ENCODE results near the gene PRDM1. TPM values are rescaled to one million over a fixed set of nuclear protein-coding genes. Genes with fewer than 3 reads are reported as not detected.
A peak's percentile ranks its signal among the peaks of the same experiment; 100 is the strongest.

The PRDM1 gene
- total and polyA plus RNA-seq, 8 donors = 5.5 to 11.1 (median 8.8) TPM

DNA sequence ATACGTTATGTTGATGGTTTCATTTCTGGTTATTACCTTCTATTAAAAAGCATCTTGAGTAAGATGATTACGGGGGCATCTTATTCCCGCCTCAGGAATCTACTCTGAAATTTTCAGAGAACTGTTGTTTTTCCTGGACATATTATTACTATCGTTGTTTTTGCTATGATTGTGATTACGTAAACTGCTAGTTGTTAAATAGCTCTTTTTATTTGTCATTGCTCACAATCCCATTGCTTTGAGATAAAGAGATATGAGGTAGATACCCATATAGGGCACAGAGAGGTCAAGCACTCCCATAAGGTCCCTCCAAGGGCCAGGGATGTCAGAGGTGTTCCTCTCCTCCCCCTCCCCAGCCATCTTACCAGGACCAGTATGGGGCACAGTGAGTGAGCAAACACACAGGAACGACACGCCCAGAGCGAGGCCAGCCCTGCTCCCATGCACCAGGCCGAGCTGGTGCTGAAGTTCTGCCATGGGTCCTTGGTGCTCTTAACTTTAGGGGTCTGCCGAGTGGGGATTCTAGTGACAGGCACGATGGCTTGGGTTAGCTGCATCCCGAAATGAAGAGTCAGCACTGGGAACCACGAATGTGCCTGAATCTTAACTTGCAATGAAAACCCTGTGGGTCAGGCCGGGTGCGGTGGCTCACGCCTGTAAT is 49.9 kb downstream of the PRDM1 start:
- Histone ChIP-seq H3K9me3 (no peaks in the 10 kb centered on the region), H3K4me1 (no peaks in the 10 kb centered on the region), H3K27ac (no peak overlapping the region), H3K4me3 (no peak overlapping the region), H3K27me3 (no peaks in the 10 kb centered on the region), H3K36me3 (no peaks in the 10 kb centered on the region)
- ATAC-seq = no peak
- DNase-seq = no peak
- intact Hi-C loops (cut with DNase I) = no loop called here
- TF ChIP-seq, protein P1, sequence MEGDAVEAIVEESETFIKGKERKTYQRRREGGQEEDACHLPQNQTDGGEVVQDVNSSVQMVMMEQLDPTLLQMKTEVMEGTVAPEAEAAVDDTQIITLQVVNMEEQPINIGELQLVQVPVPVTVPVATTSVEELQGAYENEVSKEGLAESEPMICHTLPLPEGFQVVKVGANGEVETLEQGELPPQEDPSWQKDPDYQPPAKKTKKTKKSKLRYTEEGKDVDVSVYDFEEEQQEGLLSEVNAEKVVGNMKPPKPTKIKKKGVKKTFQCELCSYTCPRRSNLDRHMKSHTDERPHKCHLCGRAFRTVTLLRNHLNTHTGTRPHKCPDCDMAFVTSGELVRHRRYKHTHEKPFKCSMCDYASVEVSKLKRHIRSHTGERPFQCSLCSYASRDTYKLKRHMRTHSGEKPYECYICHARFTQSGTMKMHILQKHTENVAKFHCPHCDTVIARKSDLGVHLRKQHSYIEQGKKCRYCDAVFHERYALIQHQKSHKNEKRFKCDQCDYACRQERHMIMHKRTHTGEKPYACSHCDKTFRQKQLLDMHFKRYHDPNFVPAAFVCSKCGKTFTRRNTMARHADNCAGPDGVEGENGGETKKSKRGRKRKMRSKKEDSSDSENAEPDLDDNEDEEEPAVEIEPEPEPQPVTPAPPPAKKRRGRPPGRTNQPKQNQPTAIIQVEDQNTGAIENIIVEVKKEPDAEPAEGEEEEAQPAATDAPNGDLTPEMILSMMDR (IDR thresholded peaks at IDR 0.05) = no peak

DNA sequence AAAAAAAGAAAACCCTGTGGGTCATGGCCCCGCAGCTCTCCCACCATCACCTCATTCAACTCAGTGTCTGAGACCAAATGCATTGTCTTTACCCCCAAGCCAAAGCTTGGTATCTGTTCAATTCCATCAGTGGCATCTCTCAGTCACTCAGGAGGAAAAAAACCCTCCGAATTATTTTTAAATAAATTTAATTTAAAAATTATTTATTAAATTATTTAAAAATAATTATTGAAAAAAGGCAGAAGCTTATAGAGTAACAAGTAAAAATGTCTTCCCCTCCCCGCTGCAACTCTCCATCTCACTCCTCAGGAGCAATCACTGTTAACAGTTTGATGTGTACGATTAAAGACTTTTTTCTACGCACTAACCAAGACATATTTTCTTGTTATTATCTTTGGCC is 50.7 kb downstream of the PRDM1 start:
- Histone ChIP-seq H3K27ac (no peak overlapping the region), H3K4me1 (no peaks in the 10 kb centered on the region), H3K27me3 (no peaks in the 10 kb centered on the region), H3K4me3 (no peak overlapping the region), H3K9me3 (no peaks in the 10 kb centered on the region), H3K36me3 (no peaks in the 10 kb centered on the region)
- TF ChIP-seq, protein P1 (IDR thresholded peaks at IDR 0.05) = no peak
- no peak for DNase-seq
- no peak for ATAC-seq
- intact Hi-C loops (cut with DNase I) = no loop called here

DNA sequence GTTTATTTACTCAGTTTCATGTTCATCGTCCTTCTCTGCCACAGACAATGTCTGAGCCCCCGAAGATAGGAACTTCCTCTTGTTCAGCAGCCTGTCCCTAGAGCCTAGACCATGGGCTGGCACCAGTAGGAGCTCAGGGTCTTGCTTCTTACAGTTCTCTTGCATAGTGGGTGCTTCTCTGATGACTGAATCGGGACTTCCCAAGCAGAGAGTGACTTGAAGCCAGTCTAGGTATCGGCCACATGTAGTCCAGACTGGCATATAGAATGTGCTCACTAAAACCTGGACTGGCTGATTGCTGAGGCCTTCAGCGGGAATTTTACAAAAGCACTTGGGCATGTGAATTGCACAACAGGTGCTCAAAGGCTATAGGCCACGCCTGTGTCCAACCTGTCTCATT is 52.0 kb downstream of the PRDM1 start:
- no peak overlapping the region for H3K4me3 ChIP-seq
- TF ChIP-seq, protein P1 (IDR thresholded peaks at IDR 0.05) = no peak
- ATAC-seq (no peak), DNase-seq (no peak)
- H3K27ac ChIP-seq = no peak overlapping the region
- no peaks in the 10 kb centered on the region for H3K4me1 ChIP-seq
- intact Hi-C loops (cut with DNase I) = no loop called here
- H3K9me3 ChIP-seq = no peaks in the 10 kb centered on the region
- H3K36me3 ChIP-seq = no peaks in the 10 kb centered on the region
- no peaks in the 10 kb centered on the region for H3K27me3 ChIP-seq

DNA sequence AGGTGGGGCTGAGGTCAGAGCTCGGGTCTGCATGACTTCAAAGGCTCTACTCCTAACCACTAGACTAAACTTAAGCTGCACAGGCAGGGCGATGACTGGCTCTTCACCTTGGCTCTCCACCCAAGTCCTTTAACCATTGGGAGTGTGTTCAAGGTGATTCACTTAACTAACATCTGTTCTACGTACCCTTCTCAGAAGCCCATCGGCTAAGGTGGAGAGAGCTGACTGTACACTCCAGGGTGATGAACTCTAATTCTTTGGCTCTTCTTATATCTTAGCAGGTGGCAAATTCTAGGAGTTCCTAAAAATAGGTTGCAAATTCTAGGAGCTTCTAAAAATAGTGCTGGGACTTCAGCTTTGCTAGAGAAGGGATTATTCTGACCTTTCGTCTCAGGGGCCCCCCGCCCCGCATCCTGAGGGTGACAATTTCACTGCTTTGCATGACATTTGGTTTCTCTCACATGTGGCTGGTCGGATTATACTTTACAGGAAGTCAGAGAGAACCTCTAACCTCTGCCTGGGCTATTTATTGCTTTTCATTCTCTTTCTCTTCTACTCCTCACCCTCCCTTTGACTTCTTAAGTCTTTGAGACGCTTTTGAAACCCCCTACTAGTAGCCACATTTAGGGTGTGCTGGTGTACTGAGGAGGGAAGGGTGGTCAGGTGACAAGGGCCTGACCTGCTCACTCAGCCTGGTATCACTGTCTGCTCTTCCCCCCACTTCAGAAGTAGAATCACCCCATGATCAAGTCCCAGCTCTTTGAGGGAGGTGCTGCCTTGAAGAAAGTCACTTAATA is 55.5 kb downstream of the PRDM1 start:
- ATAC-seq (peak; percentile 81), DNase-seq (peak in 1 of 4 donors; percentile 52)
- Histone ChIP-seq H3K4me1 (no peaks in the 10 kb centered on the region), H3K4me3 (no peak overlapping the region), H3K36me3 (no peaks in the 10 kb centered on the region), H3K27me3 (no peaks in the 10 kb centered on the region), H3K27ac (no peak overlapping the region), H3K9me3 (no peaks in the 10 kb centered on the region)
- TF ChIP-seq, protein P1 (IDR thresholded peaks at IDR 0.05) = no peak
- intact Hi-C loops (cut with DNase I) = no loop called here

DNA sequence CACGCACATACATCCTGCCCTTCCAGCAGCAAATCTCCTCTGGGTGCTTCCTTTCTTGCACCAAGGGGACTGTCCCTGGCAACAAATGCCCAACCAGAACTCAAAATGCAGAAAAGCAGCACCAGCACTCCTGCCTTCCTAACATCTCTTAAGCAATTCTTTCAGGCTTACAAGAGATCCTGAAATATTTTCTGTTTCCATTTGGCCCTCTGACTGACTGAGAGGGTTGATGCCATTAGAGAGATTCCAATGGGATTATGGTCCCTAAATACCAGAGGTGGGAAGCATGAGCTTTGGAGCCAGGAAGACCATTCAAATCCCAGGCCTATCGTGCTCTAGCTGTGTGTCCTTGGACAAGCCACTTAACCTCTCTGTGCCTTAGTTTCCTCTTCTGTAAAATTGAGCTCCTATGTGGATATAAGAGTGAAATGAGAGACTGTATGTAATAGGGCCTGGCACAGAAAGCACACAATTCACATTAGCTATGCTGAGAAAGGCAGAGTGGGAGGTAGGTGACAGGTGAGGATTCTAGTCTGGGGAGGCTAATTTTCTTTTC is 56.8 kb downstream of the PRDM1 start:
- ATAC-seq (no peak), DNase-seq (no peak)
- Histone ChIP-seq H3K27ac (no peak overlapping the region), H3K4me1 (no peaks in the 10 kb centered on the region), H3K4me3 (no peak overlapping the region), H3K27me3 (no peaks in the 10 kb centered on the region), H3K9me3 (no peaks in the 10 kb centered on the region), H3K36me3 (no peaks in the 10 kb centered on the region)
- intact Hi-C loops (cut with DNase I) = no loop called here
- TF ChIP-seq, protein P1 (IDR thresholded peaks at IDR 0.05) = no peak

All from left lung (tissue), 10 donors.